Astrocyte (in vitro differentiated cells and primary cell): ENCODE results near the gene VIPAS39.

ENCODE experiments used
- CTCF ChIP-seq: IDR thresholded peaks from 2 replicates; pipeline ENCODE4 v1.5.1; 2011; ENCODE audit warnings: low read depth, mild to moderate bottlenecking, inconsistent platforms, low read length, moderate library complexity; ENCODE audit not compliant: insufficient read depth
- EZH2 ChIP-seq: IDR thresholded peaks from 2 replicates; pipeline ENCODE4 v1.6.1; 2012; ENCODE audit warnings: mild to moderate bottlenecking, low read length, inconsistent platforms; ENCODE audit not compliant: insufficient read depth

GRCh38 chr14:77491056-77491455, 33.7 kb upstream of the VIPAS39 start:
- TF ChIP-seq CTCF (no peak), EZH2 (no peak)
